Karpas-422 (cell line): ENCODE measurements around the gene WSCD2. TPM values are rescaled to one million over a fixed set of nuclear protein-coding genes. Genes with fewer than 3 reads are reported as not detected.

ENCODE experiments used
- DNase-seq: peaks from one replicate; pipeline ENCODE4 v3.0.0-alpha.2; 2015
- H2AFZ ChIP-seq: fragments of 200-600 bp; sonication (generic); 2 replicates; pipeline ENCODE4 v1.6.1; 2014; ENCODE audit warnings: antibody characterized with exemption, low read length, mixed read lengths
- H3K27ac ChIP-seq: fragments of 200-600 bp; sonication (generic); 2 replicates; pipeline ENCODE4 v1.5.1; 2014; ENCODE audit warnings: mild to moderate bottlenecking, low read length, moderate library complexity
- H3K27me3 ChIP-seq: fragments of 200-600 bp; sonication (generic); 2 replicates; pipeline ENCODE4 v1.6.1; 2014; ENCODE audit warnings: low read length, mixed read lengths
- H3K36me3 ChIP-seq: fragments of 200-600 bp; sonication (generic); 2 replicates; pipeline ENCODE4 v1.6.1; 2014; ENCODE audit warnings: low read length, mixed read lengths; ENCODE audit not compliant: insufficient read depth
- H3K4me1 ChIP-seq: fragments of 200-600 bp; sonication (generic); 2 replicates; pipeline ENCODE4 v1.6.1; 2014; ENCODE audit warnings: mild to moderate bottlenecking, low read length, mixed read lengths
- H3K4me2 ChIP-seq: fragments of 200-600 bp; sonication (generic); 2 replicates; pipeline ENCODE4 v1.6.1; 2014; ENCODE audit warnings: low read length, low read depth, mild to moderate bottlenecking; ENCODE audit not compliant: poor library complexity, severe bottlenecking
- H3K4me3 ChIP-seq: fragments of 200-600 bp; sonication (generic); 2 replicates; pipeline ENCODE4 v1.5.1; 2014; ENCODE audit warnings: mild to moderate bottlenecking, antibody characterized with exemption, low read length, mixed read lengths
- H3K79me2 ChIP-seq: fragments of 200-600 bp; sonication (generic); 2 replicates; pipeline ENCODE4 v1.6.1; 2014; ENCODE audit warnings: mild to moderate bottlenecking, low read length, mixed read lengths
- H3K9ac ChIP-seq: fragments of 200-600 bp; sonication (generic); 2 replicates; pipeline ENCODE4 v1.6.0; 2014; ENCODE audit warnings: low read length
- H3K9me2 ChIP-seq: fragments of 200-600 bp; sonication (generic), shearing (Covaris generic); replicated peaks from 2 replicates; pipeline ENCODE4 v1.6.0; 2014; ENCODE audit warnings: mild to moderate bottlenecking, low read length, moderate library complexity; ENCODE audit not compliant: insufficient read depth
- H3K9me3 ChIP-seq: fragments of 300-700, 200-600 bp; sonication (generic); 2 replicates; pipeline ENCODE4 v1.6.1; 2014; ENCODE audit warnings: low read length, mixed read lengths
- H4K20me1 ChIP-seq: fragments of 200-600 bp; sonication (generic); 2 replicates; pipeline ENCODE4 v1.6.1; 2014; ENCODE audit warnings: mild to moderate bottlenecking, antibody characterized with exemption, low read length, low read depth; ENCODE audit not compliant: insufficient read depth
- total RNA-seq: library from RNA; depleted of rRNA; stranded (reverse); fragments of >200 nt; shearing (Covaris generic); gene quantifications from 2 replicates; pipeline ENCODE4 v1.2.3, GENCODE V29; 2014; ENCODE audit warnings: low replicate concordance

The WSCD2 gene
- total RNA-seq, 1 experiment from 2014 or later: not detected

GRCh38 chr12:108102363-108102762 lies 26.7 kb upstream of the WSCD2 start:
- H2AFZ ChIP-seq: no peak overlapping the region
- no peaks in the 10 kb centered on the region for H3K9me2 ChIP-seq
- H3K4me1 ChIP-seq: no peaks in the 10 kb centered on the region
- H3K4me3 ChIP-seq: no peak overlapping the region
- no peak overlapping the region for H3K4me2 ChIP-seq
- H3K27me3 ChIP-seq: no peaks in the 10 kb centered on the region
- no peaks in the 10 kb centered on the region for H4K20me1 ChIP-seq
- no peak overlapping the region for H3K9ac ChIP-seq
- H3K9me3 ChIP-seq: no peaks in the 10 kb centered on the region
- no peaks in the 10 kb centered on the region for H3K36me3 ChIP-seq
- no peaks in the 10 kb centered on the region for H3K79me2 ChIP-seq
- no peak overlapping the region for H3K27ac ChIP-seq
- DNase-seq: no peak

GRCh38 chr12:108103087-108103486 lies 26.0 kb upstream of the WSCD2 start:
- H3K4me2 ChIP-seq: no peak overlapping the region
- no peaks in the 10 kb centered on the region for H3K36me3 ChIP-seq
- no peaks in the 10 kb centered on the region for H3K9me2 ChIP-seq
- H3K27ac ChIP-seq: no peak overlapping the region
- H2AFZ ChIP-seq: no peak overlapping the region
- H4K20me1 ChIP-seq: no peaks in the 10 kb centered on the region
- H3K4me1 ChIP-seq: no peaks in the 10 kb centered on the region
- H3K79me2 ChIP-seq: no peaks in the 10 kb centered on the region
- H3K4me3 ChIP-seq: no peak overlapping the region
- no peak overlapping the region for H3K9ac ChIP-seq
- no peaks in the 10 kb centered on the region for H3K27me3 ChIP-seq
- DNase-seq: no peak
- H3K9me3 ChIP-seq: no peaks in the 10 kb centered on the region

- Histone ChIP-seq H3K79me2 (no peaks in the 10 kb centered on the region), H3K9me3 (no peaks in the 10 kb centered on the region), H3K27me3 (no peaks in the 10 kb centered on the region), H2AFZ (no peak overlapping the region), H3K9me2 (no peaks in the 10 kb centered on the region), H3K9ac (no peak overlapping the region), H4K20me1 (no peaks in the 10 kb centered on the region), H3K36me3 (no peaks in the 10 kb centered on the region), H3K4me3 (no peak overlapping the region), H3K4me2 (no peak overlapping the region), H3K4me1 (no peaks in the 10 kb centered on the region), H3K27ac (no peak overlapping the region)
- DNase-seq: no peak
Measured at GRCh38 chr12:108103517-108103916, 25.6 kb upstream of the WSCD2 start.

- Histone ChIP-seq H3K9me2 (no peaks in the 10 kb centered on the region), H2AFZ (no peak overlapping the region), H3K4me1 (no peaks in the 10 kb centered on the region), H3K27me3 (no peaks in the 10 kb centered on the region), H3K4me2 (no peak overlapping the region), H3K4me3 (no peak overlapping the region), H3K36me3 (no peaks in the 10 kb centered on the region), H4K20me1 (no peaks in the 10 kb centered on the region), H3K27ac (no peak overlapping the region), H3K79me2 (no peaks in the 10 kb centered on the region), H3K9ac (no peak overlapping the region), H3K9me3 (no peaks in the 10 kb centered on the region)
- no peak for DNase-seq
Measured at GRCh38 chr12:108104657-108105056, 24.4 kb upstream of the WSCD2 start.

- Histone ChIP-seq H3K79me2 (no peaks in the 10 kb centered on the region), H4K20me1 (no peaks in the 10 kb centered on the region), H3K36me3 (no peaks in the 10 kb centered on the region), H3K27ac (no peak overlapping the region), H3K4me3 (no peak overlapping the region), H3K4me2 (no peak overlapping the region), H3K9me2 (no peaks in the 10 kb centered on the region), H2AFZ (no peak overlapping the region), H3K27me3 (no peaks in the 10 kb centered on the region), H3K4me1 (no peaks in the 10 kb centered on the region), H3K9ac (no peak overlapping the region), H3K9me3 (no peaks in the 10 kb centered on the region)
- no peak for DNase-seq
Measured at GRCh38 chr12:108106599-108106998, 22.5 kb upstream of the WSCD2 start.

GRCh38 chr12:108107293-108107692 lies 21.8 kb upstream of the WSCD2 start:
- H3K9ac ChIP-seq: no peak overlapping the region
- H3K4me1 ChIP-seq: no peaks in the 10 kb centered on the region
- no peaks in the 10 kb centered on the region for H3K9me3 ChIP-seq
- no peaks in the 10 kb centered on the region for H3K79me2 ChIP-seq
- H3K4me2 ChIP-seq: no peak overlapping the region
- no peak overlapping the region for H3K27ac ChIP-seq
- no peak for DNase-seq
- H3K27me3 ChIP-seq: no peaks in the 10 kb centered on the region
- H3K4me3 ChIP-seq: no peak overlapping the region
- no peaks in the 10 kb centered on the region for H3K9me2 ChIP-seq
- no peak overlapping the region for H2AFZ ChIP-seq
- no peaks in the 10 kb centered on the region for H3K36me3 ChIP-seq
- no peaks in the 10 kb centered on the region for H4K20me1 ChIP-seq

- no peak overlapping the region for H3K4me2 ChIP-seq
- no peaks in the 10 kb centered on the region for H3K4me1 ChIP-seq
- H3K4me3 ChIP-seq: no peak overlapping the region
- no peak overlapping the region for H3K9ac ChIP-seq
- H3K79me2 ChIP-seq: no peaks in the 10 kb centered on the region
- H2AFZ ChIP-seq: no peak overlapping the region
- H3K9me2 ChIP-seq: no peaks in the 10 kb centered on the region
- no peaks in the 10 kb centered on the region for H3K27me3 ChIP-seq
- no peaks in the 10 kb centered on the region for H4K20me1 ChIP-seq
- no peaks in the 10 kb centered on the region for H3K36me3 ChIP-seq
- no peaks in the 10 kb centered on the region for H3K9me3 ChIP-seq
- DNase-seq: no peak
- no peak overlapping the region for H3K27ac ChIP-seq
Measured at GRCh38 chr12:108109504-108109903, 19.6 kb upstream of the WSCD2 start.

- Histone ChIP-seq H3K9ac (no peak overlapping the region), H4K20me1 (no peaks in the 10 kb centered on the region), H3K27me3 (no peaks in the 10 kb centered on the region), H2AFZ (no peak overlapping the region), H3K4me2 (no peak overlapping the region), H3K79me2 (no peaks in the 10 kb centered on the region), H3K4me1 (no peaks in the 10 kb centered on the region), H3K4me3 (no peak overlapping the region), H3K9me3 (no peaks in the 10 kb centered on the region), H3K9me2 (no peaks in the 10 kb centered on the region), H3K27ac (no peak overlapping the region), H3K36me3 (no peaks in the 10 kb centered on the region)
- no peak for DNase-seq
Measured at GRCh38 chr12:108109954-108110353, 19.1 kb upstream of the WSCD2 start.

- Histone ChIP-seq H3K27me3 (no peaks in the 10 kb centered on the region), H3K9ac (no peak overlapping the region), H3K9me2 (no peaks in the 10 kb centered on the region), H4K20me1 (no peaks in the 10 kb centered on the region), H3K4me1 (no peaks in the 10 kb centered on the region), H3K4me3 (no peak overlapping the region), H2AFZ (no peak overlapping the region), H3K9me3 (no peaks in the 10 kb centered on the region), H3K4me2 (no peak overlapping the region), H3K36me3 (no peaks in the 10 kb centered on the region), H3K79me2 (no peaks in the 10 kb centered on the region), H3K27ac (no peak overlapping the region)
- no peak for DNase-seq
Measured at GRCh38 chr12:108110844-108111243, 18.2 kb upstream of the WSCD2 start.
